Activated naive CD8-positive, alpha-beta T cell treated with anti-CD3 and anti-CD28 coated beads, Interleukin-2, amount 10 ng/mL, durations not matched to agents 7 days and 5 days (primary cell): ENCODE measurements around the gene SETDB2. TPM values are rescaled to one million over a fixed set of nuclear protein-coding genes. Genes with fewer than 3 reads are reported as not detected.
"Not testable (repeated sequence)": the region's sequence is repeated elsewhere in the genome, so short reads cannot be mapped to it uniquely, and the experiment has no call there.

ENCODE experiments used
- ATAC-seq: fragments of 150-1000 bp; cut with Tn5 transposase; one replicate; pipeline ENCODE4 v1.10.0; 2021; ENCODE audit warnings: low read depth, moderate library complexity
- POLR2A ChIA-PET: fragments of 350-600 bp; sonication (Branson Sonifier 250); formaldehyde crosslinking; loops from one replicate; lab custom pipeline; 2021; ENCODE audit warnings: antibody characterized with exemption; lab: Charles Lee
- DNase-seq: peaks from one replicate; pipeline ENCODE4 v3.0.0; 2021
- H3K27ac Mint-ChIP-seq: one replicate; pipeline ENCODE4 v1.8.0; 2022; ENCODE audit warnings: mild to moderate bottlenecking, mixed read lengths
- H3K27me3 Mint-ChIP-seq: one replicate; pipeline ENCODE4 v1.8.0; 2022; ENCODE audit warnings: mild to moderate bottlenecking, moderate library complexity, mixed read lengths
- H3K36me3 Mint-ChIP-seq: one replicate; pipeline ENCODE4 v1.8.0; 2021; ENCODE audit warnings: mild to moderate bottlenecking, mixed read lengths
- H3K4me1 Mint-ChIP-seq: one replicate; pipeline ENCODE4 v1.8.0; 2021; ENCODE audit warnings: mixed read lengths
- H3K4me3 Mint-ChIP-seq: one replicate; pipeline ENCODE4 v1.8.0; 2022; ENCODE audit warnings: mild to moderate bottlenecking, moderate library complexity, mixed read lengths
- H3K9me3 Mint-ChIP-seq: one replicate; pipeline ENCODE4 v1.8.0; 2021; ENCODE audit warnings: mixed read lengths
- total RNA-seq, 2 experiments: library from RNA; stranded (reverse); gene quantifications; one replicate each; pipeline ENCODE4 v1.2.3, GENCODE V29; 2021

The SETDB2 gene
- total RNA-seq, 2 experiments from 2014 or later, result 21.1 to 21.6 TPM

DNA sequence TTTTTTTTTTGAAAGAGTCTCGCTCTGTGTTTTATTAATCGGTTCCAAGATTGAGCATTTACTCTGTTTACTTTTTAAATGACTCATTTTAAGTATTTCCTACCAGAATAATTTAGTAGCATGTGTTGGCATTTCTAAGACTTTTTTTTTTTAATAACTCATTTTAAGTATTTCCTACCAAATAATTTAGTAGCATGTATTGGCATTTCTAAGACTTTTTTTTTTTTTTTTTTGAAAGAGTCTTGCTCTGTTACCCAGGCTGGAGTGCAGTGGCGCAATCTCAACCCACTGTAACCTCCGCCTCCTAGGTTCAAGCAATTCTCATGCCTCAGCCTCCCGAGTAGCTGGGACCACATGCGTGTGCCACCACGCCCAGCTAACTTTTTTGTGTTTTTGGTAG, 13.1 kb downstream of the SETDB2 start:
- Mint-ChIP-seq H3K27ac (no peak overlapping the region), H3K36me3 (peaks cover 38% of the 10 kb centered on the region), H3K27me3 (no peaks in the 10 kb centered on the region), H3K4me1 (peaks cover 12% of the 10 kb centered on the region), H3K9me3 (no peaks in the 10 kb centered on the region), H3K4me3 (no peak overlapping the region)
- DNase-seq (no peak), ATAC-seq (no peak)
- POLR2A ChIA-PET, result no interaction called here

DNA sequence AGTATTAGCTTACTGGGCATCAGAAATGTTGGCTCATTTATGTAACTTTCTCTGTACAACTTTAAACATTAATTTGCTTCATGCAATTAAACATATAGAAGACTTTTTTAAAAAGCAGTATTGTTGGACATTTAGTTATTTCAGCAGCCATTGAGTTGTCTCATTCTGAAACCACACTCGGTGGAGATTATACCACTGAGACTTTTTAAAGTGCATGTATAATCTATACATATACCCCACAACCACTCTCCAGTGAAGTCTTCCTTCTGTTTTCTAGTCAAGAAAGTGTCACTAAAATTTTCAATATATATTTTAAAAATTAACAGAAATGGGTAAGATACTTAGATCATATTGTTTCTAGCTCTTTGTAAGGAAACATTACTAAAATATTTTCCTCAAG, 15.5 kb downstream of the SETDB2 start:
- POLR2A ChIA-PET, result interaction anchor here (1.5 kb wide), 1 partner anchor 37 kb away, joined by 3 read pairs; no protein-coding TSS in a partner anchor
- ATAC-seq, result no peak
- H3K27ac Mint-ChIP-seq, result no peak overlapping the region
- no peak for DNase-seq
- no peaks in the 10 kb centered on the region for H3K27me3 Mint-ChIP-seq
- H3K9me3 Mint-ChIP-seq, result peaks cover 8% of the 10 kb centered on the region
- peaks cover 7% of the 10 kb centered on the region for H3K4me1 Mint-ChIP-seq
- H3K4me3 Mint-ChIP-seq, result no peak overlapping the region
- peaks cover 47% of the 10 kb centered on the region for H3K36me3 Mint-ChIP-seq

DNA sequence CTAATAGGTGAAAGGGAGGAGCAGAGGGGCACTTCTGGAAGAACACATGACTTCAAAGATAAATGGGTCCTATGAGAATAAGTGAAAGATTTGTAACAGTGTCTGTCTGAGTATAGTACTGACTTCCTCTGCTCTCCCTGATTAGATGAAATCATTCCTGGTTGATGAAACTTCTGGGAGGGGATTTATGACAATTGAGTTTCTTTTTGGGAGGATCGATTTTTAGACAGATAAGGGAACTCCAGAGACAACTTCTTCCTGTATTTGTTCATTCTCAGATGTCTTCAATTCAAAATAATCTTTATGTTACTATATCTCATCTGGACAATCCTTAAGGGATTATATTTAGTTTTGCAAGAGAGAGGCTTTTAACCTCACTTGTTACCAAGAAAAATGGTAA, 20.0 kb downstream of the SETDB2 start:
- Mint-ChIP-seq H3K9me3 (peaks cover 8% of the 10 kb centered on the region), H3K4me1 (peaks cover 1% of the 10 kb centered on the region), H3K27ac (no peak overlapping the region), H3K27me3 (no peaks in the 10 kb centered on the region), H3K36me3 (peaks cover 55% of the 10 kb centered on the region), H3K4me3 (no peak overlapping the region)
- no peak for ATAC-seq
- no peak for DNase-seq
- POLR2A ChIA-PET, result no interaction called here

DNA sequence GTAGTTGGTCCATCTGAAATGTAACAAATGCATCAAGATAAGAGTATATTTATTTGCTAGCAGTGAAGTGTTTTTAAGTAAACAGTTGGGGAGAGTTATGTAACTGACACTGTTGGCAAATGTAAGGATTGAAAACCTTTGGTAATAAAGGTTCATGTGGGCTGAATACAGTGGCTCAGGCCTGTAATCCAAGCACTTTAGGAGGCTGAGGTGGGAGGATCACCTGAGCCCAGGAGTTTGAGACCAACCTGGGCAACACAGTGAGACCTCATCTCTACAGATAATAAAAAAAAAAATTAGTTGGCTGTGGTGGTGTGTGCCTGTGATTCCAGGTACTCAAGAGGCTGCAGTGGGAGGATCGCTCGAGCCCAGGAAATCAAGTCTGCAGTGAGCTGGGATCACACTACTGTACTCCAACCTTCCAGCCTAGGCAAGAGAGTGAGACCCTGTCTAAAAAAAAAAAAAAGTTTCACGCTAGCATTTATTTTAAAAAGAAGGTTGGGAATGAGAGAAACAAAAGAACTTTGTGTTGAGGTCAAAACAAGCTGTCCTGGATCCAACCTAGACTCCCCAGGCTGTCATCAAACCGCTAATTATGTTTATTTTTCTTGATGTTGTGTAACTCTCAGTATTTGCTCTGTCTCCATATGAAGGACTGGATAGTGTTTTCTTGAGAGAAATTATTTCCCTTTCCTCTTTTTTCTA, 20.7 kb downstream of the SETDB2 start:
- H3K4me3 Mint-ChIP-seq, result no peak overlapping the region
- H3K36me3 Mint-ChIP-seq, result peaks cover 61% of the 10 kb centered on the region
- POLR2A ChIA-PET, result no interaction called here
- ATAC-seq, result no peak
- H3K9me3 Mint-ChIP-seq, result peaks cover 8% of the 10 kb centered on the region
- no peak overlapping the region for H3K27ac Mint-ChIP-seq
- no peak for DNase-seq
- no peaks in the 10 kb centered on the region for H3K27me3 Mint-ChIP-seq
- H3K4me1 Mint-ChIP-seq, result peaks cover 1% of the 10 kb centered on the region

DNA sequence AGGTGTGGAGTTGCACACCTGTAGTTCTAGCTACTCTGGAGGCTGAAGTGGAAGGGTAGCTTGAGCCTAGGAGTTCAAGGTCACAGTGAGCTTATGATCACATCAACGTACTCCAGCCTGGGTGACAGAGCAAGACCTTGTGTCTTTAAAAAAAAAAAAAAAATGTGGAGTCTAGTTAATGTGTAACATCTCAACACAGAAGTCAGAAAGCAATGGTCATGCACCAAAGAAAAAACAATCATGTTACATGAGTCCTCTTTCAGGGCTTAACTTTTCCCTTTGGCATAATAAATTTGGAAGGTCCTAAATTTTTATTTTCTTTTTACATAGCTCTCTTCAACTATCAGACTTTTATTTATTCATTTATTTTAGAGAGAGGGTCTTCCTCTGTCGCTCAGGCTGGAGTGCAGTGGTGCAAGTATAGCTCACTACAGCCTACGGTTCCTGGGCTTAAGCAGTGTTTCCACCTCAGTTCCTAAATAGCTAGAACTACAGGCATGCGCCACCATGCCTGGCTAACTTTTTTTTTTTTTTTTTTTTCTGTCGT, 22.3 kb downstream of the SETDB2 start:
- H3K27me3 Mint-ChIP-seq, result no peaks in the 10 kb centered on the region
- POLR2A ChIA-PET, result interaction anchor here (0.6 to 0.7 kb wide), 2 partner anchors 9 to 16 kb away, joined by 3 to 4 read pairs; no protein-coding TSS in a partner anchor
- ATAC-seq (no peak), DNase-seq (no peak)
- no peak overlapping the region for H3K4me3 Mint-ChIP-seq
- H3K27ac Mint-ChIP-seq, result no peak overlapping the region
- H3K9me3 Mint-ChIP-seq, result peaks cover 8% of the 10 kb centered on the region
- H3K4me1 Mint-ChIP-seq, result no peaks in the 10 kb centered on the region
- peaks cover 56% of the 10 kb centered on the region for H3K36me3 Mint-ChIP-seq

DNA sequence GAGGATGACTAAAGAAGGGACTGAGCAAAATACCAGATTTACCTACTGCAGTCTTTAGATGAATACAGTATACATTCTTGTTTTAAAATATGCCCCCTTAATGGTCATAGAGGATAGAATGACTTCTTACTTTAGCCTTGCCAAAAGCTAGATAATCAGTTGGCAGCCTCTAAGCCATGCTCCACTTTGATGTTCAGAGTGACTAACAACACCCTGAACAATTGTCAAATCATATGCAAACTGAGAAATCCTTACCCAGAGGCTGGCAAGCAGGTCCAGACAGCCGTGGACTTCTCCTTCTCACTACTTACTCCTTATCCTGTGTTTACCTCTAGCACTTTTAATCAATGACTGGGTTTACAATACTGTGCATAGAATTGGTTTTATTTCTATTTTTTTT, 28.1 kb downstream of the SETDB2 start:
- no peak overlapping the region for H3K4me3 Mint-ChIP-seq
- ATAC-seq, result no peak

DNA sequence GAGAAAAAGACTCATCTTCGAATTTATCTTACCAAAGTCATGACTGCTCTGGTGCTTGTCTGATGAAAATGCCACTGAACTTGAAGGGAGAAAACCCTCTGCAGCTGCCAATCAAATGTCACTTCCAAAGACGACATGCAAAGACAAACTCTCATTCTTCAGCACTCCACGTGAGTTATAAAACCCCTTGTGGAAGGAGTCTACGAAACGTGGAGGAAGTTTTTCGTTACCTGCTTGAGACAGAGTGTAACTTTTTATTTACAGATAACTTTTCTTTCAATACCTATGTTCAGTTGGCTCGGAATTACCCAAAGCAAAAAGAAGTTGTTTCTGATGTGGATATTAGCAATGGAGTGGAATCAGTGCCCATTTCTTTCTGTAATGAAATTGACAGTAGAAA, 32.5 kb downstream of the SETDB2 start:
- ATAC-seq, result no peak
- peaks cover 11% of the 10 kb centered on the region for H3K36me3 Mint-ChIP-seq

More for the DNA sequence above, 28.1 kb downstream of the SETDB2 start:
- Mint-ChIP-seq H3K9me3 (no peaks in the 10 kb centered on the region), H3K36me3 (peaks cover 24% of the 10 kb centered on the region), H3K27ac (no peak overlapping the region), H3K4me1 (no peaks in the 10 kb centered on the region), H3K27me3 (no peaks in the 10 kb centered on the region)
- POLR2A ChIA-PET, result no interaction called here
- no peak for DNase-seq

DNA sequence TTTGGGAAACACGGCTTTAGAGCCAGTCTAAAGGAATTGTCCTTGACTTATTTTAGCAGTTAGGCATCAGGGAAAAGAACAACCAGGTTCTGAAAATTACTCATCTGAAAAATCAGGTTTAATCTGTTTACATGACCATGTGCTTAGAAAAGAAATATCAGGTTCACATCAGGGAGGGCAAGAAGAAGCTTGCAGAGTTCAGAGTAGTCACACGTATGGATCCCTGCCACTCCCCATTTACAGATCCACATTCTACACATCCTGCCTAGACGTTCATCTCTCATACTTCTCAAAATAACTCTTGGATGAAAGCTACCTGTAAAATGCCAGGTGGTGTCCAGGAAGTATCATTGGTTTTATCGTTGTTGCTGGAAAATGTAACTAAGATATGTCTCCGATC, 37.7 kb downstream of the SETDB2 start:
- POLR2A ChIA-PET, result interaction anchor here (0.5 kb wide), 1 partner anchor 15 kb away, joined by 4 read pairs; no protein-coding TSS in a partner anchor
- no peak overlapping the region for H3K4me3 Mint-ChIP-seq
- H3K27me3 Mint-ChIP-seq, result no peaks in the 10 kb centered on the region
- DNase-seq, result no peak
- peaks cover 20% of the 10 kb centered on the region for H3K36me3 Mint-ChIP-seq
- H3K9me3 Mint-ChIP-seq, result no peaks in the 10 kb centered on the region
- ATAC-seq, result no peak
- no peak overlapping the region for H3K27ac Mint-ChIP-seq
- H3K4me1 Mint-ChIP-seq, result no peaks in the 10 kb centered on the region

More for the DNA sequence above, 32.5 kb downstream of the SETDB2 start:
- POLR2A ChIA-PET, result no interaction called here
- Mint-ChIP-seq H3K27me3 (no peaks in the 10 kb centered on the region), H3K4me3 (no peak overlapping the region), H3K4me1 (no peaks in the 10 kb centered on the region), H3K27ac (no peak overlapping the region), H3K9me3 (no peaks in the 10 kb centered on the region)
- no peak for DNase-seq

DNA sequence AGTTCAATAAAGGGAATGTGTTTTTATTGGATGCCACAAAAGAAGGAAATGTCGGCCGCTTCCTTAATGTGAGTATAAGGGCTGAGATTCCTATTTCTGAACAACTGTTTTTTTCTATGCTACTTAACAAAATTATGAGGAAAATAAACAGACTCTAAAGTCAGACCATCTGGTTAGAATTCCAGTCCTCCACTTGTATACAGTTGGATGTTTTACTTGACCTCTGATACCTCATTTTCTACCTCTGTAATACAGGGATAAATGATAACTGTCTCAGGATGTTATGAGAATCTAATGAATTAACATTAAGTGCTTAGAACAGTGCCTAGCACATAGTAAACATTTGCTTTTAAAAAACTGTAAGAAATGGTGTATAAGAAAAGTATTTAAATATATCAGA, 44.5 kb downstream of the SETDB2 start:
- ATAC-seq, result no peak
- peaks cover 20% of the 10 kb centered on the region for H3K36me3 Mint-ChIP-seq

DNA sequence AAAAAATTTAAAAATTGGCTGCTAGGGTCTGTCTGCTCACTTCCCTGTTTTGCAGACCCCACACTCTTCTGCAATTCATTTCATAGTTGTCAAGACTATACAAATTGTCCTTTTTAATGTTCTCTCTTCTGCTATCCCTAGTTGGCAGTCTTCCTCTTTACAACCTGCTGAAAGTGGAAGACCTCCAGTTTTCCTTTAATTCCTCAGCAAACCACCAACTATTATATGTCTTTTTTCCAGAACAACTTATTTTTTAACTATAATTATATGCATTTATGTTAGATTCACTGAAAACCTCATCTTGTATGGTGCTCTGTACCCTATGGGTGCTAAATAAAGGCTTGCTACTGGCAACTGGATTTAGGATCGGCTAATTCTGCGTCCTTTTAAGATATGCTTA, 50.6 kb downstream of the SETDB2 start:
- H3K4me3 Mint-ChIP-seq, result peak overlapping the region; percentile 98
- DNase-seq, result no peak
- H3K27ac Mint-ChIP-seq, result peak overlapping the region; percentile 100
- no peaks in the 10 kb centered on the region for H3K9me3 Mint-ChIP-seq
- no peaks in the 10 kb centered on the region for H3K27me3 Mint-ChIP-seq
- peaks cover 43% of the 10 kb centered on the region for H3K4me1 Mint-ChIP-seq
- POLR2A ChIA-PET, result interaction anchor here (0.8 to 5.1 kb wide), 5 partner anchors 8 to 300 kb away, joined by 3 to 119 read pairs (median 7); partner anchors contain the start of genes CAB39L and SETDB2
- ATAC-seq, result no peak
- peaks cover 39% of the 10 kb centered on the region for H3K36me3 Mint-ChIP-seq

More for the DNA sequence above, 44.5 kb downstream of the SETDB2 start:
- no peak overlapping the region for H3K27ac Mint-ChIP-seq
- POLR2A ChIA-PET, result no interaction called here
- DNase-seq, result no peak
- H3K9me3 Mint-ChIP-seq, result no peaks in the 10 kb centered on the region
- no peaks in the 10 kb centered on the region for H3K27me3 Mint-ChIP-seq
- H3K4me3 Mint-ChIP-seq, result no peak overlapping the region
- H3K4me1 Mint-ChIP-seq, result peaks cover 3% of the 10 kb centered on the region

DNA sequence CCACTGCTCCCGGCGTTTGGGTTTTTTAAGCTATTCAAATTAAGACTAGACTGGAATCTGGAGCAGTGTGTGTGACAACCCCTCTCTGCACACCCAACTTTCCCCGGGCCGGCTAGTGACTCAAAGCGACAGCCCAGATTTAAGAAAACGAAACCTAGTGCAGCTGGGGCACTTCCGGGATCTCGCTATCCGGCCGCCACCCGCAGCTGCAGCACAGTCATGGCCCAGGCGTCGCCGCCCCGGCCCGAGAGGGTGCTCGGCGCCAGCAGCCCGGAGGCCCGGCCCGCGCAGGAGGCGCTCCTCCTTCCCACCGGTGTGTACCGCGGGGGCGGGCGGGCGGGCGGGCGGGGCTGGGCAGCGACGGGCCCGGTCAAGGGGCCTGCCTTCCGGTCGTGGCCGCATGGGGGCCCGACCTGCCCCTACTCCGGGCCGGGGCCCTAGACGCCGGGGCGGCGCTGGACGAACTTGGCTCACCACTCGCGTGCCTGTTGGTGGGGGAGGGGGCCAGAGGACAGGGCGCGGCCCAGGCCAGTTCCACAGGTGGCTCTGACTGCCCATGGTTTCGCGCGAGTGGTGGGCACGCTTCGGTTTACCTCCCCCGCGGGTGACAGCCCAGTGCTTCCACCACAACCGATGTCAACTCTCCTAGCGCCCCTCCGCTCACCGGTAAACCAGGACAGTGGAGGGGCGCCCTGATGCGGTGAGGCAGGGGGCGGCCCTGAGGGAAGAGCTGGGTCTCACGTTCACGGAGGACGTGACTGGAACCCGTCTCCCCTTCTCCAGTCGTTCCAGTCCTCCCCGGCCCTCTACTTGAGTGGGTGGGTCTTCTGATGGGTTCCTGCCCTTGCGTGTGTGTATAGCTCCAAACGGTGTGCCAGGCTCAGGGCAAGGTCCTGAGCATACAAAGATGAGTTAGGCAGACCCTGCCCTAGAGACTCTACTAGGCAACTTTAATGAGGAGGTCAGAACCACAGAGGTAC, 52.0 kb downstream of the SETDB2 start, which contains the start of gene PHF11:
PHF11 (plus strand) TSS at position 171 of the 980 bp plus-strand sequence; CDS start at position 220, 49 bp downstream.
- peaks cover 51% of the 10 kb centered on the region for H3K4me1 Mint-ChIP-seq
- H3K27me3 Mint-ChIP-seq, result no peaks in the 10 kb centered on the region
- H3K36me3 Mint-ChIP-seq, result peaks cover 50% of the 10 kb centered on the region
- POLR2A ChIA-PET, result interaction anchor here (0.7 to 5.1 kb wide), 24 partner anchors 9 to 612 kb away, joined by 3 to 119 read pairs (median 4); partner anchors contain the start of genes ARL11, CAB39L, CDADC1 and KPNA3
- H3K27ac Mint-ChIP-seq, result peak within 1 kb of the TSS; percentile 100
- H3K9me3 Mint-ChIP-seq, result no peaks in the 10 kb centered on the region
- H3K4me3 Mint-ChIP-seq, result peak within 1 kb of the TSS; percentile 98
- peak; percentile 85 for ATAC-seq
- DNase-seq, result peak; percentile 86

DNA sequence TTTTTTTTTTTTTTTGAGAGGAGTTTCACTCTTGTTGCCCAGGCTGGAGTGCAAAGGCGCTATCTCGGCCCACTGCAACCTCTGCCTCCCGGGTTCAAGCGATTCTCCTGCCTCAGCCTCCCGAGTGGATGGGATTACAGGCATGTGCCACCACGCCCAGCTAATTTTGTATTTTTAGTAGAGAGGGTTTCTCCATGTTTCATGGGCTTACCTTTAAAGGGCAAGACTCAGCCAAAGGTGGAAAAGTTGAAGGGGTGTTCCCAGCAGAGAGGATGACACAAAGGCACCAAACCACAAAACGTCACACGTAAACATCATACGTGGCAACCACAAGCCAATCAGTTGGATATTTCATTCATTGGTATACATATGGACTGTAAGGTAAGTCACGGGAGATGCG, 52.8 kb downstream of the SETDB2 start:
- not testable (repeated sequence) for ATAC-seq
- POLR2A ChIA-PET, result interaction anchor here (0.7 to 5.1 kb wide), 20 partner anchors 10 to 612 kb away, joined by 3 to 119 read pairs (median 4); partner anchors contain the start of genes CAB39L, CDADC1, KPNA3 and SETDB2
- peaks cover 48% of the 10 kb centered on the region for H3K36me3 Mint-ChIP-seq

More for the DNA sequence above, 52.8 kb downstream of the SETDB2 start:
- H3K4me3 Mint-ChIP-seq, result peak overlapping the region; percentile 95
- peak; percentile 43 for DNase-seq
- not testable (repeated sequence) for H3K9me3 Mint-ChIP-seq, H3K27me3 Mint-ChIP-seq
- H3K4me1 Mint-ChIP-seq, result peaks cover 51% of the 10 kb centered on the region
- H3K27ac Mint-ChIP-seq, result peak overlapping the region; percentile 98
